Smooth muscle cell (in vitro differentiated cells): Measurements from ENCODE around the gene KDM6A. TPM values are rescaled to one million over a fixed set of nuclear protein-coding genes. Genes with fewer than 3 reads are reported as not detected.
"Not testable (repeated sequence)": the region's sequence is repeated elsewhere in the genome, so short reads cannot be mapped to it uniquely, and the experiment has no call there.

ENCODE experiments used
- DNase-seq: peaks from one replicate; lab custom pipeline; 2025; ENCODE audit not compliant: unreplicated experiment; lab: John Stamatoyannopoulos, UW
- H2AFZ ChIP-seq: fragments of 200-600 bp; sonication (generic); 2 replicates; pipeline ENCODE4 v1.6.0; 2016; ENCODE audit warnings: antibody characterized with exemption, low read depth, mild to moderate bottlenecking
- H3F3A ChIP-seq: fragments of 200-600 bp; sonication (generic); 2 replicates; pipeline ENCODE4 v1.6.0; 2017; ENCODE audit warnings: antibody characterized with exemption, low read depth
- H3K27ac ChIP-seq: fragments of 200-600 bp; sonication (generic); 2 replicates; pipeline ENCODE4 v1.5.1; 2016; ENCODE audit warnings: low read depth, mild to moderate bottlenecking
- H3K27me3 ChIP-seq: fragments of 200-600 bp; sonication (generic); 2 replicates; pipeline ENCODE4 v1.6.1; 2016; ENCODE audit warnings: low read depth, mild to moderate bottlenecking
- H3K36me3 ChIP-seq: fragments of 200-600 bp; sonication (generic); 2 replicates; pipeline ENCODE4 v1.5.1; 2016; ENCODE audit warnings: low read depth
- H3K4me1 ChIP-seq: fragments of 200-600 bp; sonication (generic); 2 replicates; pipeline ENCODE4 v1.5.1; 2016; ENCODE audit warnings: low read depth
- H3K4me2 ChIP-seq: fragments of 200-600 bp; sonication (generic); 2 replicates; pipeline ENCODE4 v1.6.0; 2016; ENCODE audit warnings: mild to moderate bottlenecking
- H3K4me3 ChIP-seq: fragments of 200-600 bp; sonication (generic); 2 replicates; pipeline ENCODE4 v1.5.1; 2016; ENCODE audit warnings: mild to moderate bottlenecking
- H3K79me2 ChIP-seq: fragments of 200-600 bp; sonication (generic); 2 replicates; pipeline ENCODE4 v1.6.0; 2016; ENCODE audit warnings: low read depth, mild to moderate bottlenecking
- H3K9ac ChIP-seq: fragments of 200-600 bp; sonication (generic); 2 replicates; pipeline ENCODE4 v1.6.0; 2016; ENCODE audit warnings: low read depth
- H3K9me3 ChIP-seq: fragments of 200-600 bp; sonication (generic); replicated peaks from 2 replicates; pipeline ENCODE4 v1.5.1; 2016; ENCODE audit warnings: low read depth
- H4K20me1 ChIP-seq: fragments of 200-600 bp; sonication (generic); 2 replicates; pipeline ENCODE4 v1.6.0; 2016; ENCODE audit warnings: low read depth
- WGBS: methylation state at CpG from one replicate; pipeline ENCODE4 v1.1.7; 2016; ENCODE audit warnings: low lambda C conversion rate; 5-methylcytosine and 5-hydroxymethylcytosine counted together
- polyA plus RNA-seq: library from polyadenylated mRNA; unstranded; fragments of >200 nt; fragmentation: Nextera tagmentation; extraction: Ambion mirVana; gene quantifications from 2 replicates; pipeline ENCODE4 v1.2.1, GENCODE V29; 2016
- total RNA-seq: library from RNA; depleted of rRNA; stranded (reverse); fragments of >200 nt; gene quantifications from 2 replicates; pipeline ENCODE4 v1.2.3, GENCODE V29; 2014
- TF ChIP-seq, protein P1 (sequence below): fragments of 200-600 bp; sonication (generic); IDR thresholded peaks from 2 replicates; pipeline ENCODE4 v1.5.1; 2017; ENCODE audit warnings: borderline replicate concordance, mild to moderate bottlenecking, antibody characterized with exemption; ENCODE audit not compliant: insufficient read depth, poor library complexity, severe bottlenecking

Gene KDM6A
- total and polyA plus RNA-seq, 2 experiments from 2014 or later, result 9.6 to 28.1 TPM

GRCh38 chrX:45035071-45035470 lies 162.1 kb downstream of the KDM6A start:
- TF ChIP-seq, protein P1, sequence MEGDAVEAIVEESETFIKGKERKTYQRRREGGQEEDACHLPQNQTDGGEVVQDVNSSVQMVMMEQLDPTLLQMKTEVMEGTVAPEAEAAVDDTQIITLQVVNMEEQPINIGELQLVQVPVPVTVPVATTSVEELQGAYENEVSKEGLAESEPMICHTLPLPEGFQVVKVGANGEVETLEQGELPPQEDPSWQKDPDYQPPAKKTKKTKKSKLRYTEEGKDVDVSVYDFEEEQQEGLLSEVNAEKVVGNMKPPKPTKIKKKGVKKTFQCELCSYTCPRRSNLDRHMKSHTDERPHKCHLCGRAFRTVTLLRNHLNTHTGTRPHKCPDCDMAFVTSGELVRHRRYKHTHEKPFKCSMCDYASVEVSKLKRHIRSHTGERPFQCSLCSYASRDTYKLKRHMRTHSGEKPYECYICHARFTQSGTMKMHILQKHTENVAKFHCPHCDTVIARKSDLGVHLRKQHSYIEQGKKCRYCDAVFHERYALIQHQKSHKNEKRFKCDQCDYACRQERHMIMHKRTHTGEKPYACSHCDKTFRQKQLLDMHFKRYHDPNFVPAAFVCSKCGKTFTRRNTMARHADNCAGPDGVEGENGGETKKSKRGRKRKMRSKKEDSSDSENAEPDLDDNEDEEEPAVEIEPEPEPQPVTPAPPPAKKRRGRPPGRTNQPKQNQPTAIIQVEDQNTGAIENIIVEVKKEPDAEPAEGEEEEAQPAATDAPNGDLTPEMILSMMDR, result no peak
- Histone ChIP-seq H3K27me3 (no peaks in the 10 kb centered on the region), H3F3A (no peaks in the 10 kb centered on the region), H3K4me3 (no peak overlapping the region), H3K9ac (no peak overlapping the region), H2AFZ (no peak overlapping the region), H3K4me1 (no peaks in the 10 kb centered on the region), H3K36me3 (no peaks in the 10 kb centered on the region), H3K9me3 (no peaks in the 10 kb centered on the region), H3K4me2 (no peak overlapping the region), H3K79me2 (peaks cover 58% of the 10 kb centered on the region), H4K20me1 (peaks cover 34% of the 10 kb centered on the region), H3K27ac (no peak overlapping the region)
- WGBS, result 46% methylated on average over 2 of the region's 2 CpGs
- DNase-seq, result no peak

GRCh38 chrX:45036161-45036560 lies 163.2 kb downstream of the KDM6A start:
- Histone ChIP-seq H3K36me3 (no peaks in the 10 kb centered on the region), H3K4me2 (no peak overlapping the region), H2AFZ (no peak overlapping the region), H3K79me2 (peaks cover 49% of the 10 kb centered on the region), H3K27me3 (no peaks in the 10 kb centered on the region), H4K20me1 (peaks cover 32% of the 10 kb centered on the region), H3K27ac (no peak overlapping the region), H3K4me1 (no peaks in the 10 kb centered on the region), H3K9ac (no peak overlapping the region), H3K9me3 (no peaks in the 10 kb centered on the region), H3F3A (no peaks in the 10 kb centered on the region), H3K4me3 (no peak overlapping the region)
- DNase-seq, result no peak
- TF ChIP-seq, protein P1, result no peak
- WGBS, result 87% methylated on average over 4 of the region's 4 CpGs

DNA sequence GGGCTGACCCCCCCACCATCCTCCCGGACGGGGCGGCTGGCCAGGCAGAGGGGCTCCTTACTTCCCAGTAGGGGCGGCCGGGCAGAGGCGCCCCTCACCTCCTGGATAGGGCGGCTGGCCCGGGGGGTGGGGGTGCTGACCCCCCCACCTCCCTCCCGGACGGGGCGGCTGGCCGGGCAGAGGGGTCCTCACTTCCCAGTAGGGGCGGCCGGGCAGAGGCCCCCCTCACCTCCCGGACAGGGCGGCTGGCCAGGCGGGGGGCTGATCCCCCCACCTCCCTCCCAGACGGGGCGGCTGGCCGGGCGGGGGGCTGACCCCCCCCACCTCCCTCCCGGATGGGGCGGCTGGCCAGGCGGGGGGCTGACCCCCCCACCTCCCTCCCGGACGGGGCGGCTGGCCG lies 167.1 kb downstream of the KDM6A start:
- DNase-seq, H4K20me1 ChIP-seq, H2AFZ ChIP-seq, H3K36me3 ChIP-seq, H3K4me1 ChIP-seq, H3K9ac ChIP-seq, H3K27me3 ChIP-seq, H3K9me3 ChIP-seq, H3K4me2 ChIP-seq, H3K4me3 ChIP-seq, H3F3A ChIP-seq, H3K27ac ChIP-seq: not testable (repeated sequence)
- H3K79me2 ChIP-seq, result peaks cover 12% of the 10 kb centered on the region
- no CpG with 5 or more reads among the region's 28 CpGs for WGBS

DNA sequence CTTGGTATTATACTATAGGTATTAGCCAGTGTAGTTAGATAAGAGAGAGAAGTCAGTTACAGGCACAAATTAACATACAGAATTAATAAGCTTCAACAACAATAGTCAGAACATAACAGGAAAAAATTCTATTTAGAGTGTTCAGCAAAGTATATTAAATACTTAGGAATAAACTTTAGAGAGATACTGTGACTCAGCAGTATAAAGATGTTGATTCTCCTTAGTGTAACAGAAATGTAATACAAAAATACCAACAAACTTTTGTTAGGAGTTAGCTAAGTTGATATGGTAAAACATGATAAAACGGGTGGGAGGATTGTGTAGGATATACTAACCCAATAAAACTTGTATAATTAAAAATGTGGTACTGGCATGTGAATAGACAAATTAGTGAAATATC lies 173.4 kb downstream of the KDM6A start:
- TF ChIP-seq, protein P1, result no peak
- Histone ChIP-seq H3K4me3 (no peak overlapping the region), H3F3A (no peaks in the 10 kb centered on the region), H3K27ac (no peak overlapping the region), H4K20me1 (no peaks in the 10 kb centered on the region), H3K27me3 (no peaks in the 10 kb centered on the region), H3K36me3 (no peaks in the 10 kb centered on the region), H3K9me3 (no peaks in the 10 kb centered on the region), H3K79me2 (peaks cover 28% of the 10 kb centered on the region), H3K4me2 (no peak overlapping the region), H3K4me1 (no peaks in the 10 kb centered on the region), H2AFZ (no peak overlapping the region), H3K9ac (no peak overlapping the region)
- DNase-seq, result no peak
- 70% methylated on average over 1 of the region's 1 CpG for WGBS
